ENCODE results near the gene ST6GALNAC1. TPM values are rescaled to one million over a fixed set of nuclear protein-coding genes. Genes with fewer than 3 reads are reported as not detected.
"Not testable (repeated sequence)": the region's sequence is repeated elsewhere in the genome, so short reads cannot be mapped to it uniquely, and the experiment has no call there.

Gene ST6GALNAC1
- total and polyA plus RNA-seq, 10 of the 15 experiments (the other 5 are each of a cell fraction or from before 2014, with no cell fraction given) = 0.08 TPM; not detected in 9

GRCh38 chr17:76614912-76615617, 28.5 kb downstream of the ST6GALNAC1 start (continued):
- no peak for TF ChIP-seq RELB (IDR thresholded peaks at IDR 0.05; ENCODE audit: low read depth)

- ChIA-PET RAD21 (ENCODE audit: unreplicated experiment) (interaction anchor here (1.6 kb wide), 1 partner anchor 11 kb away, joined by 5 read pairs; no protein-coding TSS in a partner anchor), CTCF (interaction anchor here (0.8 to 2.9 kb wide), 5 partner anchors 10 to 56 kb away, joined by 3 to 14 read pairs (median 3); no protein-coding TSS in a partner anchor), SMC1A (ENCODE audit: uncharacterized antibody, unreplicated experiment) (interaction anchor here (1.4 kb wide), 2 partner anchors 10 to 15 kb away, joined by 3 to 6 read pairs; no protein-coding TSS in a partner anchor)
- FAIRE-seq; H3K4me3 ChIP-seq; ATAC-seq; H4K20me1 ChIP-seq (ENCODE audit: control insufficient read depth, insufficient read depth); H2AFZ ChIP-seq (ENCODE audit: control insufficient read depth, low read depth, low read length); H3K27ac ChIP-seq (ENCODE audit: control insufficient read depth, insufficient read depth); H3K9me3 ChIP-seq (replicated peaks; ENCODE audit: control insufficient read depth, insufficient read depth, low read length); DNase-seq (ENCODE audit: low read depth, low spot score); H3K27me3 ChIP-seq (replicated peaks in 1 of 2; ENCODE audit: control insufficient read depth in 2 of 2, insufficient read depth in 2 of 2, low read length in 1 of 2); H3K36me3 ChIP-seq (ENCODE audit: control insufficient read depth in 2 of 2, insufficient read depth in 2 of 2, low read length in 1 of 2); POLR2A ChIA-PET; BruUV-seq (replicated peaks); intact Hi-C loops (cut with micrococcal nuclease; ENCODE audit: unreplicated experiment); in situ Hi-C loops (cut with MboI); H3K4me2 ChIP-seq (ENCODE audit: control insufficient read depth, insufficient read depth); H3K4me1 ChIP-seq (ENCODE audit: control insufficient read depth, insufficient read depth, low read length); H3K79me2 ChIP-seq (ENCODE audit: control insufficient read depth, insufficient read depth, low read length); H3K9ac ChIP-seq (ENCODE audit: control insufficient read depth, insufficient read depth, low read length): not testable (repeated sequence)
- TF ChIP-seq NFYB (IDR thresholded peaks at IDR 0.05; ENCODE audit: insufficient read depth, low read depth, low read length) = peak; percentile 60; the same call in 1 of the 2 replicates
- 50% methylated on average over 13 of the region's 13 CpGs for WGBS (ENCODE audit: insufficient coverage, insufficient replicate concordance, low lambda C conversion rate, missing lambda C conversion rate)
These were observed 29.3 kb downstream of the ST6GALNAC1 start for GRCh38 chr17:76614064-76614759.
